NB4 (cell line): ENCODE measurements around the gene REEP3.

ENCODE experiments used
- DNase-seq: peaks from one replicate; pipeline ENCODE4 v3.0.0; 2010; ENCODE audit warnings: low read depth
- H3K4me3 ChIP-seq: one replicate; pipeline ENCODE4 v1.5.1; 2011; ENCODE audit warnings: mild to moderate bottlenecking, low read depth, low read length, moderate library complexity
- CTCF ChIP-seq: IDR thresholded peaks from one replicate; pipeline ENCODE4 v1.5.1; 2012; ENCODE audit warnings: low read depth, low read length
- MAX ChIP-seq: IDR thresholded peaks from 2 replicates; pipeline ENCODE4 v1.6.1; 2011; ENCODE audit warnings: low read depth, low read length
- MYC ChIP-seq: IDR thresholded peaks from 2 replicates; pipeline ENCODE4 v1.6.1; 2011; ENCODE audit warnings: low read depth, low read length
- POLR2A ChIP-seq: IDR thresholded peaks from 2 replicates; pipeline ENCODE4 v1.6.1; 2011; ENCODE audit warnings: mild to moderate bottlenecking; ENCODE audit not compliant: insufficient read length; ENCODE audit errors: extremely low read depth

REEP3 gene

GRCh38 chr10:63672491-63672890, 151.3 kb downstream of the REEP3 start:
- TF ChIP-seq POLR2A (no peak), MYC (no peak), CTCF (no peak), MAX (no peak)
- no peak overlapping the region for H3K4me3 ChIP-seq
- no peak for DNase-seq

GRCh38 chr10:63673246-63673645, 152.0 kb downstream of the REEP3 start:
- no peak for DNase-seq
- H3K4me3 ChIP-seq: no peak overlapping the region
- no peak for TF ChIP-seq CTCF
- no peak for TF ChIP-seq POLR2A
- TF ChIP-seq MYC: no peak
- TF ChIP-seq MAX: no peak

- DNase-seq: no peak
- TF ChIP-seq MAX: no peak
- no peak for TF ChIP-seq MYC
- no peak for TF ChIP-seq POLR2A
- TF ChIP-seq CTCF: no peak
- H3K4me3 ChIP-seq: no peak overlapping the region
Measured at GRCh38 chr10:63673846-63674245, 152.6 kb downstream of the REEP3 start.
